Testis (tissue), 5 donors: ENCODE data around the gene RBKS. TPM values are rescaled to one million over a fixed set of nuclear protein-coding genes. Genes with fewer than 3 reads are reported as not detected.

Experiments used
- DNase-seq: peaks from one replicate; pipeline ENCODE4 v3.0.0-alpha.2; 2019
- H3K27ac ChIP-seq, 2 donors: fragments of 200-600 bp; sonication (generic); one replicate each; pipeline ENCODE4 v1.5.1; 2019
- H3K27me3 ChIP-seq: fragments of 200-600 bp; sonication (generic); one replicate; pipeline ENCODE4 v1.5.1; 2019
- H3K36me3 ChIP-seq: fragments of 200-600 bp; sonication (generic); one replicate; pipeline ENCODE4 v1.5.1; 2017; ENCODE audit warnings: low read depth; ENCODE audit errors: missing control alignments
- H3K4me1 ChIP-seq: fragments of 200-600 bp; sonication (generic); one replicate; pipeline ENCODE4 v1.5.1; 2019
- H3K4me3 ChIP-seq, 2 donors: fragments of 200-600 bp; sonication (generic); one replicate each; pipeline ENCODE4 v1.5.1; 2017 to 2019
- H3K9me3 ChIP-seq: fragments of 200-600 bp; sonication (generic); one replicate; pipeline ENCODE4 v1.5.1; 2017
- POLR2A ChIP-seq: fragments of 450-650 bp; IDR thresholded peaks from one replicate; pipeline ENCODE4 v1.6.1; 2017; ENCODE audit warnings: antibody characterized with exemption, mild to moderate bottlenecking, moderate library complexity
- WGBS, 2 donors: methylation state at CpG; one replicate each; pipeline ENCODE4 v1.1.5; 2018; 5-methylcytosine and 5-hydroxymethylcytosine counted together
- intact Hi-C: fragments of 100-400 bp; cut with DNase I; formaldehyde crosslinking; loops from one replicate; pipeline ENCODE4 v1.15.1; 2023; ENCODE audit warnings: low total_unique reads
- long read RNA-seq, 2 donors: transcript quantifications; one replicate each; lab custom pipeline, GENCODE V29; 2026
- polyA plus RNA-seq: library from polyadenylated mRNA; stranded (reverse); fragments of 350-450 nt; fragmentation: Illumina TruSeq; extraction: RNeasy Lipid Tissue Mini Kit (QIAGEN cat#74804); gene quantifications from one replicate; pipeline ENCODE4 v1.2.3, GENCODE V29; 2014; ENCODE audit warnings: low read depth, low replicate concordance; ENCODE audit not compliant: insufficient read depth
- total RNA-seq, 2 donors: library from RNA; depleted of rRNA; stranded (reverse); fragments of >200 nt; gene quantifications; one replicate each; pipeline ENCODE4 v1.2.3, GENCODE V29; 2016
- TF ChIP-seq, protein P1 (sequence below), 3 experiments: fragments of 450-650 bp in 2 of 3; fragments of 200-600 bp in 1 of 3; sonication (generic) in 1 of 3; IDR thresholded peaks; one replicate each; pipeline ENCODE4 v1.5.1; 2016 to 2019; ENCODE audit warnings: antibody characterized with exemption in 3 of 3, mild to moderate bottlenecking in 2 of 3, moderate library complexity in 1 of 3

The RBKS gene
- total RNA-seq, result 1 to 10 TPM; 6.1 to 6.3 TPM
- polyA plus RNA-seq, result 18.4 TPM
- long read RNA-seq, donor 1, partial matches to known transcripts, result 7 of 11 reads
- long read RNA-seq, donor 1, other reads (novel, unspliced or antisense), result 0 of 11 reads
- long read RNA-seq, donor 2, result 0 reads

DNA sequence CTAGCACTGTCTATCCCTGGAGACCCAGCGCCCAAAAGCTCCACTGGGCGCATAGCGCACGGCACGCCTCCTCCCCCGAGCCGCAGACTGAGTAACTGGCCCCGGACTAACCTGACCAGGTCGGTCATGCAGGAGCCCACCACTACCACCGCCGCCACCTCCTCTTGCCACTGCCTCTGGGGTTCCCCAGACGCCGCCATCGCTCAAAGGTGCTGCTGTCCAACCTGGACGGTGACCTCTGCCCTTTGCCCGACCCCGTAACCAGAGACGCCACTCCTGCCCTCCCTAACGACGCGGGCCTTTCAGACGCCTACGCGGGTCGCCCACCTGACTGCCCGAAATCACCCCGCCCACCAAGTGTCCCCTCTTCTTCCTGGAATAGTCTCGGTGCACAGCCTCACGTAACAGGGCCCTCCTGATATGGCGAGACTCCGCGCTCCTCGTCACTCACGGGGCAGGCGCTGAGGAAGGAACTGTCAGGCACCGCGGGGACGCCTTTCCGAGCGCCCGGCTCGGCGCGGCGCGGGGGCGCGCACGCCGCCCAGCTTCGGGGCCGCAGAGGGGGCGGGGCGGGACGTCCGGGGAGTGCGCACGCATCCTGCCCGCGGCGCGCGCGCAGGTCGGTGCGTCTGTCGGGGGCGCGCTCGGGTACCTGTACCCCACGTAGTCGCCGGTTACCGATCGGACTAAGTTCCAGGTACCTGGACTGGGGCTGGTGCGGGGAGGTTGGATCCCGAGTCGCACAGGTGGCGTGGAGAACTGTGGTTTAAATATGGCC, at the start of gene RBKS, which contains the start of gene BABAM2:
Gene RBKS (minus strand): TSS at position 242 of the 778 bp plus-strand sequence. CDS start 42 bp downstream, at position 200.
Gene BABAM2 (plus strand): TSS at position 584 of the 778 bp plus-strand sequence. CDS start 3,828 bp downstream, outside the sequence.
- H3K4me1 ChIP-seq, result peaks cover 4% of the 10 kb centered on the region
- no peaks in the 10 kb centered on the region for H3K36me3 ChIP-seq
- H3K4me3 ChIP-seq, result peak within 1 kb of the TSS; percentile 83 to 84
- DNase-seq, result peak; percentile 93
- intact Hi-C loops, result no loop called here
- peak within 1 kb of the TSS; percentile 92 to 97 for H3K27ac ChIP-seq
- H3K27me3 ChIP-seq, result no peaks in the 10 kb centered on the region
- H3K9me3 ChIP-seq, result no peaks in the 10 kb centered on the region
- TF ChIP-seq POLR2A, result peak; percentile 17
- TF ChIP-seq, protein P1, sequence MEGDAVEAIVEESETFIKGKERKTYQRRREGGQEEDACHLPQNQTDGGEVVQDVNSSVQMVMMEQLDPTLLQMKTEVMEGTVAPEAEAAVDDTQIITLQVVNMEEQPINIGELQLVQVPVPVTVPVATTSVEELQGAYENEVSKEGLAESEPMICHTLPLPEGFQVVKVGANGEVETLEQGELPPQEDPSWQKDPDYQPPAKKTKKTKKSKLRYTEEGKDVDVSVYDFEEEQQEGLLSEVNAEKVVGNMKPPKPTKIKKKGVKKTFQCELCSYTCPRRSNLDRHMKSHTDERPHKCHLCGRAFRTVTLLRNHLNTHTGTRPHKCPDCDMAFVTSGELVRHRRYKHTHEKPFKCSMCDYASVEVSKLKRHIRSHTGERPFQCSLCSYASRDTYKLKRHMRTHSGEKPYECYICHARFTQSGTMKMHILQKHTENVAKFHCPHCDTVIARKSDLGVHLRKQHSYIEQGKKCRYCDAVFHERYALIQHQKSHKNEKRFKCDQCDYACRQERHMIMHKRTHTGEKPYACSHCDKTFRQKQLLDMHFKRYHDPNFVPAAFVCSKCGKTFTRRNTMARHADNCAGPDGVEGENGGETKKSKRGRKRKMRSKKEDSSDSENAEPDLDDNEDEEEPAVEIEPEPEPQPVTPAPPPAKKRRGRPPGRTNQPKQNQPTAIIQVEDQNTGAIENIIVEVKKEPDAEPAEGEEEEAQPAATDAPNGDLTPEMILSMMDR (IDR thresholded peaks at IDR 0.05), result no peak
- WGBS, 2 donors, result 0% methylated on average over 12 to 75 of the region's 79 CpGs

DNA sequence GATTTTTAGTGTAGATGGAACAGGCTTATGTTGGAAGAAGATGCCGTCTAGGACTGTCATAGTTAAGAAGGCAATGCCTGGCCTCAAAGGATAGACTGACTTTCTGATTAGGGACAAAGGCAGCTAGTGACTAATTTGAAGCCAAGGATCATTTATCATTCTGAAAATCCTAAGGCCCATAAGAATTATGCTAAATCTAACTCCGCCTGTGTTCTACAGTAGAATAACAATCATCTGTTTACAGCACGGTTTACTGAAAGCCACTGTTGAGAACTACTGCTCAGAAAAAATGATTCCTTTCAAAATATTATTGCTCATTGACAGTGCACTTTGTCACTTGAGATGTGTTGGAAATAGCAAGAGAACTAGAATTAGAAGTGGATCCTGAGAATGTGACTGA, 44.8 kb upstream of the RBKS start:
- Histone ChIP-seq H3K9me3 (no peaks in the 10 kb centered on the region), H3K36me3 (no peaks in the 10 kb centered on the region), H3K4me1 (no peaks in the 10 kb centered on the region), H3K27ac (no peak overlapping the region), H3K27me3 (no peaks in the 10 kb centered on the region), H3K4me3 (no peak overlapping the region)
- WGBS, 2 donors, result 92 to 93% methylated on average over 3 of the region's 3 CpGs
- intact Hi-C loops, result no loop called here
- DNase-seq, result no peak
- TF ChIP-seq POLR2A, result no peak
- TF ChIP-seq, protein P1 (IDR thresholded peaks at IDR 0.05), result no peak

DNA sequence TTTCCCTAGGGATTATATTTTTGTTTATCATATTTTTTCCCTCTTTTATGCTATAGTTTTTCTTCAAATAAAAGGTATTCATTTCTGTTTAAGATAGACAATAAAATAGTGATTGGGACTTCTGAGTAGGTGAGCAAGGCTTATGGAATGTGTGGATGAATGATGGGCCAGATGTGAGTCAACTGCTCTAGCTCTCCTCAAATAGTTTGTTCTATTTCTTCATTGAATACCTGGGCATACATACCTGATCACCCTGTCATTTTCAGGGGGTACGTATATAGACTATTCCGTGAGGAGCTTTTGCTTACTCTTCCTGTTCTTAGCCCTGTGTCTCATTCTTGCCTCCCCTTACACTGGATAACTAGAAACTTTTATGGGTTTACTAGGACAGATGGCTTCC, 42.2 kb upstream of the RBKS start:
- WGBS, 2 donors, result 91 to 96% methylated on average over 2 of the region's 2 CpGs
- Histone ChIP-seq H3K4me3 (no peak overlapping the region), H3K36me3 (no peaks in the 10 kb centered on the region), H3K4me1 (no peaks in the 10 kb centered on the region), H3K27ac (no peak overlapping the region), H3K9me3 (no peaks in the 10 kb centered on the region), H3K27me3 (no peaks in the 10 kb centered on the region)
- DNase-seq, result no peak
- TF ChIP-seq POLR2A, result no peak
- intact Hi-C loops, result no loop called here

DNA sequence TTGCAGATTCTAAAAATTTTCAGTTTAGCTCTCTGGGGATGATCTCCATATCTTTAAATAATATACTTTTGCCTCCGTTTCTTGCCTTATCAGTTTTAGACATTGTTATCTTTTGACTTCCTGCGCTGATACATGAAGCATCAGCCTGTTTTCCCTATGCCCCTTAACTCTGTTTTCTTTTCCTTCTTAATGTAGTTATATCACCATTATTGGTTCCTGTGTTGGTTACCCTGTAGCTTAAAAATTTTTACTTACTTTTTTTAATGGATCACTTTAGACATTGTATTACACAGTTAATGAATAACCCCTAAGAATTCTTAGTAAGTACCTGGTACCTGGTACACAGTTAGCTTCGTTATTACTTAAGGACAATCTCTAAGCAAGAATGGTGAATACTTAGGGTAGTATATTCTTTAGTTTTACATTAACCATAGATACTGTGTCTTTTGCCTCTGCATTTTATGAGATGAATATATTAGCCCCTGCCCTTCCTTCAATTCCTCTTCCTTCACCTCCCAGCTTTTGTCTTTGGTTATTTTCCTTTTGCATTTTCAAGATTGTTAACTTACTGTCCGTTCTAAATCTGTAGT, 41.3 kb upstream of the RBKS start:
- TF ChIP-seq, protein P1 (IDR thresholded peaks at IDR 0.05), result no peak
- TF ChIP-seq POLR2A, result no peak
- DNase-seq, result no peak
- Histone ChIP-seq H3K36me3 (no peaks in the 10 kb centered on the region), H3K27ac (no peak overlapping the region), H3K4me3 (no peak overlapping the region), H3K27me3 (no peaks in the 10 kb centered on the region), H3K4me1 (no peaks in the 10 kb centered on the region), H3K9me3 (no peaks in the 10 kb centered on the region)
- intact Hi-C loops, result no loop called here
- 77 to 78% methylated on average over 4 of the region's 4 CpGs for WGBS, 2 donors

DNA sequence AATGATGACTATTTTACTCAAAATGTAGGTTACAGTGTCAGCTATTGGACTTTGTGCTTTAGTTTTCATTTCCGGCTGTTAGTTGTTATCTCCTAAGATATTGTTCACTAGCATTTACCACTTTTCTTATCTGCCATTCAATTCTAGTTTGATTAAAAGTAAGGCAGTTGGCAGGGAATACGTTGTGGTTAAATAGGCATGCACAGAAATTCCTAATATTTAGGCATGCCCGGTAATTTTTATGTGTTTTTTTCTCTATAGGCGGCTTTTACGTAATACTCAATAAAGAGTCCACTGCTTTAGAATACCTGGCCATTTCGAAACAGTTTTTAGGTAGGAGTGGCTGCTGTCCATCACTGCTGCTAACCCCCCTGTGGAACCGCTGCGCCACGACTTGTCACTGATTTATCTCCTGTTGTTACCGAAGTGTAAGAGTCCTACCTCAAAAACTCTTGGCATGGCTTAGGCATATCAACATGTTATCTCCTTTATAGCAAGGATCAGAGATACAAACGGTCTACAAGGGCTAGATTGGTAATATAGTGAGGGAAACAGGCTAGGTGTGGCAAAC, 39.8 kb upstream of the RBKS start:
- no peaks in the 10 kb centered on the region for H3K4me1 ChIP-seq
- H3K9me3 ChIP-seq, result no peaks in the 10 kb centered on the region
- intact Hi-C loops, result no loop called here
- no peaks in the 10 kb centered on the region for H3K27me3 ChIP-seq
- no peak for TF ChIP-seq POLR2A
- TF ChIP-seq, protein P1 (IDR thresholded peaks at IDR 0.05), result no peak
- no peak overlapping the region for H3K4me3 ChIP-seq
- DNase-seq, result no peak
- 81 to 86% methylated on average over 11 of the region's 11 CpGs for WGBS, 2 donors
- H3K27ac ChIP-seq, result no peak overlapping the region
- H3K36me3 ChIP-seq, result no peaks in the 10 kb centered on the region
